NK-92 treated with Interleukin-12 subunit alpha and Interleukin-12 subunit beta, amount 100 ng/mL, for 24 hours (cell line): ENCODE results near the gene DENND4C.
"Not testable (repeated sequence)": the region's sequence is repeated elsewhere in the genome, so short reads cannot be mapped to it uniquely, and the experiment has no call there.

ENCODE experiments used
- DNase-seq: peaks from one replicate; lab custom pipeline; 2025; lab: John Stamatoyannopoulos, UW

DENND4C gene

GRCh38 chr9:19410195-19410503, 179.7 kb downstream of the DENND4C start:
- no peak for DNase-seq

- no peak for DNase-seq
Observed at GRCh38 chr9:19410594-19410993, 180.1 kb downstream of the DENND4C start.

GRCh38 chr9:19411316-19411715, 180.8 kb downstream of the DENND4C start:
- DNase-seq: no peak

GRCh38 chr9:19413456-19413855, 183.0 kb downstream of the DENND4C start:
- DNase-seq: not testable (repeated sequence)

- no peak for DNase-seq
Observed at GRCh38 chr9:19416143-19416542, 185.7 kb downstream of the DENND4C start.

- no peak for DNase-seq
Observed at GRCh38 chr9:19420877-19421276, 190.4 kb downstream of the DENND4C start.
